Measurements from ENCODE around the gene ARMC9. TPM values are rescaled to one million over a fixed set of nuclear protein-coding genes. Genes with fewer than 3 reads are reported as not detected.

Gene ARMC9
- 1 to 10 TPM; 3.3 to 6.4 (median 5.9) TPM for total RNA-seq

- Mint-ChIP-seq H3K4me3 (peak within 1 kb of the TSS; percentile 89), H3K9me3 (no peaks in the 10 kb centered on the region)
These were observed at the start of gene ARMC9 for GRCh38 chr2:231198291-231199173. ARMC9 (plus strand) TSS chr2:231198631; CDS start chr2:231206239, 7,608 bp downstream.

GRCh38 chr2:231152800-231153557 is 45.5 kb upstream of the ARMC9 start:
- Mint-ChIP-seq H3K27me3 (ENCODE audit: low read depth) (no peaks in the 10 kb centered on the region), H3K4me3 (no peak overlapping the region), H3K36me3 (ENCODE audit: insufficient read depth) (peaks cover 33% of the 10 kb centered on the region), H3K4me1 (ENCODE audit: low read depth) (no peaks in the 10 kb centered on the region), H3K9me3 (no peaks in the 10 kb centered on the region)
- DNase-seq (no peak), ATAC-seq (no peak)

More at GRCh38 chr2:231198291-231199173, at the start of gene ARMC9:
- H3K27me3 Mint-ChIP-seq (ENCODE audit: low read depth) = peaks cover 2% of the 10 kb centered on the region
- H3K4me1 Mint-ChIP-seq (ENCODE audit: low read depth) = peaks cover 13% of the 10 kb centered on the region
- no peaks in the 10 kb centered on the region for H3K36me3 Mint-ChIP-seq (ENCODE audit: insufficient read depth)
- ATAC-seq = peak; percentile 97 to 98
- peak; percentile 66 for DNase-seq

GRCh38 chr2:231159306-231159705 is 39.1 kb upstream of the ARMC9 start:
- H3K4me1 Mint-ChIP-seq (ENCODE audit: low read depth) = peaks cover 17% of the 10 kb centered on the region
- no peaks in the 10 kb centered on the region for H3K9me3 Mint-ChIP-seq
- DNase-seq = no peak
- H3K4me3 Mint-ChIP-seq = no peak overlapping the region
- H3K27me3 Mint-ChIP-seq (ENCODE audit: low read depth) = no peaks in the 10 kb centered on the region
- peaks cover 22% of the 10 kb centered on the region for H3K36me3 Mint-ChIP-seq (ENCODE audit: insufficient read depth)
- ATAC-seq = no peak

- no peak for ATAC-seq
- Mint-ChIP-seq H3K36me3 (ENCODE audit: insufficient read depth) (peaks cover 30% of the 10 kb centered on the region), H3K4me1 (ENCODE audit: low read depth) (peaks cover 17% of the 10 kb centered on the region), H3K27me3 (ENCODE audit: low read depth) (no peaks in the 10 kb centered on the region), H3K4me3 (no peak overlapping the region), H3K9me3 (no peaks in the 10 kb centered on the region)
- no peak for DNase-seq
These were observed 37.7 kb upstream of the ARMC9 start for GRCh38 chr2:231160701-231161100.

- Mint-ChIP-seq H3K27me3 (ENCODE audit: low read depth) (no peaks in the 10 kb centered on the region), H3K36me3 (ENCODE audit: insufficient read depth) (peaks cover 33% of the 10 kb centered on the region), H3K4me3 (no peak overlapping the region), H3K4me1 (ENCODE audit: low read depth) (peaks cover 17% of the 10 kb centered on the region), H3K9me3 (no peaks in the 10 kb centered on the region)
- ATAC-seq = peak; percentile 81 to 82
- DNase-seq = no peak
These were observed 37.1 kb upstream of the ARMC9 start for GRCh38 chr2:231161252-231161839.

GRCh38 chr2:231161877-231162329 is 36.5 kb upstream of the ARMC9 start:
- Mint-ChIP-seq H3K36me3 (ENCODE audit: insufficient read depth) (peaks cover 36% of the 10 kb centered on the region), H3K4me3 (no peak overlapping the region), H3K4me1 (ENCODE audit: low read depth) (peaks cover 21% of the 10 kb centered on the region), H3K9me3 (no peaks in the 10 kb centered on the region), H3K27me3 (ENCODE audit: low read depth) (no peaks in the 10 kb centered on the region)
- ATAC-seq (peak in 1 of 2 donors; percentile 18), DNase-seq (no peak)

GRCh38 chr2:231163011-231163410 is 35.4 kb upstream of the ARMC9 start:
- Mint-ChIP-seq H3K4me3 (no peak overlapping the region), H3K4me1 (ENCODE audit: low read depth) (peaks cover 32% of the 10 kb centered on the region), H3K27me3 (ENCODE audit: low read depth) (no peaks in the 10 kb centered on the region), H3K36me3 (ENCODE audit: insufficient read depth) (peaks cover 44% of the 10 kb centered on the region), H3K9me3 (no peaks in the 10 kb centered on the region)
- DNase-seq (no peak), ATAC-seq (no peak)

- ATAC-seq (no peak), DNase-seq (no peak)
- peaks cover 37% of the 10 kb centered on the region for H3K4me1 Mint-ChIP-seq (ENCODE audit: low read depth)
- H3K27me3 Mint-ChIP-seq (ENCODE audit: low read depth) = no peaks in the 10 kb centered on the region
- no peaks in the 10 kb centered on the region for H3K9me3 Mint-ChIP-seq
- H3K4me3 Mint-ChIP-seq = no peak overlapping the region
- H3K36me3 Mint-ChIP-seq (ENCODE audit: insufficient read depth) = peaks cover 49% of the 10 kb centered on the region
These were observed 34.9 kb upstream of the ARMC9 start for GRCh38 chr2:231163414-231164095.

GRCh38 chr2:231167745-231168459 is 30.5 kb upstream of the ARMC9 start:
- Mint-ChIP-seq H3K4me3 (no peak overlapping the region), H3K36me3 (ENCODE audit: insufficient read depth) (peaks cover 68% of the 10 kb centered on the region), H3K9me3 (no peaks in the 10 kb centered on the region), H3K27me3 (ENCODE audit: low read depth) (no peaks in the 10 kb centered on the region), H3K4me1 (ENCODE audit: low read depth) (peaks cover 29% of the 10 kb centered on the region)
- DNase-seq (no peak), ATAC-seq (peak; percentile 67 to 69)

- peaks cover 29% of the 10 kb centered on the region for H3K4me1 Mint-ChIP-seq (ENCODE audit: low read depth)
- H3K27me3 Mint-ChIP-seq (ENCODE audit: low read depth) = no peaks in the 10 kb centered on the region
- ATAC-seq = peak in 1 of 2 donors; percentile 55
- H3K9me3 Mint-ChIP-seq = no peaks in the 10 kb centered on the region
- no peak overlapping the region for H3K4me3 Mint-ChIP-seq
- no peak for DNase-seq
- H3K36me3 Mint-ChIP-seq (ENCODE audit: insufficient read depth) = peaks cover 64% of the 10 kb centered on the region
These were observed 29.8 kb upstream of the ARMC9 start for GRCh38 chr2:231168460-231169139.

- H3K4me1 Mint-ChIP-seq (ENCODE audit: low read depth) = peaks cover 29% of the 10 kb centered on the region
- H3K27me3 Mint-ChIP-seq (ENCODE audit: low read depth) = no peaks in the 10 kb centered on the region
- H3K36me3 Mint-ChIP-seq (ENCODE audit: insufficient read depth) = peaks cover 65% of the 10 kb centered on the region
- ATAC-seq (no peak), DNase-seq (no peak)
- H3K9me3 Mint-ChIP-seq = no peaks in the 10 kb centered on the region
- no peak overlapping the region for H3K4me3 Mint-ChIP-seq
These were observed 28.9 kb upstream of the ARMC9 start for GRCh38 chr2:231169488-231169887.

- Mint-ChIP-seq H3K9me3 (no peaks in the 10 kb centered on the region), H3K36me3 (ENCODE audit: insufficient read depth) (peaks cover 65% of the 10 kb centered on the region), H3K4me1 (ENCODE audit: low read depth) (peaks cover 29% of the 10 kb centered on the region), H3K4me3 (no peak overlapping the region), H3K27me3 (ENCODE audit: low read depth) (no peaks in the 10 kb centered on the region)
- DNase-seq (no peak), ATAC-seq (no peak)
These were observed 28.4 kb upstream of the ARMC9 start for GRCh38 chr2:231170055-231170454.

GRCh38 chr2:231172025-231172424 is 26.4 kb upstream of the ARMC9 start:
- H3K9me3 Mint-ChIP-seq = no peaks in the 10 kb centered on the region
- no peaks in the 10 kb centered on the region for H3K27me3 Mint-ChIP-seq (ENCODE audit: low read depth)
- DNase-seq = no peak
- H3K4me1 Mint-ChIP-seq (ENCODE audit: low read depth) = peaks cover 26% of the 10 kb centered on the region
- peaks cover 57% of the 10 kb centered on the region for H3K36me3 Mint-ChIP-seq (ENCODE audit: insufficient read depth)
- no peak overlapping the region for H3K4me3 Mint-ChIP-seq
- ATAC-seq = no peak
